Pancreas (tissue), 10 donors: ENCODE data around the gene DIS3L. TPM values are rescaled to one million over a fixed set of nuclear protein-coding genes. Genes with fewer than 3 reads are reported as not detected.

Experiments
- ATAC-seq, 4 donors: fragments of 200-7000 bp; cut with Tn5 transposase; one replicate each; pipeline versions ENCODE4 v1.8.0 to v1.9.1; 2020; ENCODE audit warnings: mild to moderate bottlenecking in 4 of 4, moderate library complexity in 4 of 4
- DNase-seq, 6 donors: peaks; one replicate each; pipeline ENCODE4 v3.0.0-alpha.2; 2020
- FAIRE-seq: peaks from 2 replicates; lab custom pipeline; 2012; peaks lifted over from hg19 to GRCh38; lab: Jason Lieb, UNC
- H3K27ac ChIP-seq, 4 donors: fragments of 200-600 bp; sonication (generic); 1 replicate in 3 of 4; 2 replicates in 1 of 4; pipeline versions ENCODE4 v1.5.0 to v1.8.0; 2020
- H3K27me3 ChIP-seq, 4 donors: fragments of 200-600 bp; one replicate each; pipeline ENCODE4 v1.8.0; 2021
- H3K36me3 ChIP-seq, 3 donors: fragments of 200-600 bp; sonication (generic) in 1 of 3; one replicate each; pipeline versions ENCODE4 v1.5.0 to v1.8.0; 2020 to 2021
- H3K4me1 ChIP-seq, 3 donors: fragments of 200-600 bp; one replicate each; pipeline ENCODE4 v1.8.0; 2021
- H3K4me3 ChIP-seq, 4 donors: fragments of 200-600 bp; sonication (generic) in 2 of 4; one replicate each; pipeline versions ENCODE4 v1.5.0 to v1.8.0; 2020 to 2021
- H3K9me3 ChIP-seq, 4 donors: fragments of 200-600 bp; one replicate each; pipeline ENCODE4 v1.8.0; 2021
- WGBS, 2 donors: extraction: QIAGEN DNeasy Blood & Tissue Kit; methylation state at CpG; one replicate each; pipeline ENCODE4 v1.1.7; 2013; 5-methylcytosine and 5-hydroxymethylcytosine counted together
- intact Hi-C, 3 donors: fragments of 100-400 bp; cut with DNase I; formaldehyde crosslinking; loops; one replicate each; pipeline versions ENCODE4 v1.11.1 to v1.14.2; 2022
- polyA plus RNA-seq, 2 donors: library from polyadenylated mRNA; stranded (reverse); fragments of 200-250 nt; gene quantifications; one replicate each; pipeline ENCODE4 v1.2.3, GENCODE V29; 2013
- total RNA-seq, 6 donors: library from RNA; stranded (reverse); fragmentation: NEBNext Ultra II Directional in 4 of 6; extraction: Animal tissue kit (Norgen Biotek cat#: 25700) in 4 of 6; gene quantifications; one replicate each; pipeline versions ENCODE4 v1.2.1 to v1.2.4, GENCODE V29; 2021 to 2023
- TF ChIP-seq, protein P1 (sequence below), 4 donors: fragments of 200-600 bp; sonication (generic) in 3 of 4; IDR thresholded peaks; one replicate each; pipeline versions ENCODE4 v1.5.0 to v1.8.0; 2021; ENCODE audit warnings: antibody characterized with exemption in 4 of 4
- donor health status: healthy with polysubstance abuse.
- donor health status: DM: no; HTN: no; CAD: no; lungs with moderate emphysema.
- donor health status: DM: no; HTN: no; CAD: no.
- donor health status: control.
- donor health status: control.
- donor health status: Bipolar disorder and iron deficiency.
- donor health status: DM: yes; HTN: yes; CAD: no.
- donor health status: DM: no; HTN: no; CAD: no.
- donor health status: DM: no; HTN: no; CAD: no.
- donor health status: DM: yes; HTN: yes; CAD: no.

Gene DIS3L
- total and polyA plus RNA-seq, 8 donors = 8.3 to 20.2 (median 17.9) TPM

DNA sequence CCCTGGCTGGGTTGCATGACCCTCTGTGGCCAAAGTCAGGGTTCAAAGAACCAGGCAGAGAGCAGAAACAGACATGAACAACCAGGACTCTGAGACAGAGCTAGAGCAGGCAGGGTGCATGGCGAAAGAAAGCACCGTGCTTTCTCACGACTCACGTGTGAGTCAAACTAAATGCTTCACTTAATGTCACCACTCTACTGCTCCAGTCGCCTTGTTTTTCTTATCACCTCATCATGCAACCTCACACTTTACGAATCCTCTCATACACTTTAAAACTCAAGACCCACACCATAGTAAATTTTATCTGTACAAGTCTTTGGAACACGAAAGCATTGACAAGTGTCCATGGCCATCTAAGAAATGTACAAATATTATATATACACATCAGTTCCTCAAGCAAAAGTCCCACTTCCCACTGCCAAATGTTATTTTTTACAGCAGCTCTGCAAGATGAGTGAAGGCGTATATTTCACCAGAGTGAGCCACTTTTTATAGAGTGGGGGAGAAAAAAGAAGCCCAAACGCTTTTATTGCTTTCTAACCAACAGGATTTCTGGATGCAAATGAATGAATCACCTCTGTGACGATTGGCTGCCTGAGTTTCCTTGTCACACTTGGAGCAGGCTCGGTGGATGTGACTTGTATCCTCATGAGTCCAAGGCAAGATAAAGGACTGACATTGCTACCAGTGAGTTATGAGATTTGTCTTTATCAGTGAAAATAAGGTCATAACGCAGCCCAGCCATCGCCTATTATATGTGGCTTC lies 23.9 kb upstream of the DIS3L start:
- WGBS, 2 donors = 71 to 72% methylated on average over 13 of the region's 13 CpGs
- peak in 1 of 4 donors; percentile 36 for ATAC-seq

DNA sequence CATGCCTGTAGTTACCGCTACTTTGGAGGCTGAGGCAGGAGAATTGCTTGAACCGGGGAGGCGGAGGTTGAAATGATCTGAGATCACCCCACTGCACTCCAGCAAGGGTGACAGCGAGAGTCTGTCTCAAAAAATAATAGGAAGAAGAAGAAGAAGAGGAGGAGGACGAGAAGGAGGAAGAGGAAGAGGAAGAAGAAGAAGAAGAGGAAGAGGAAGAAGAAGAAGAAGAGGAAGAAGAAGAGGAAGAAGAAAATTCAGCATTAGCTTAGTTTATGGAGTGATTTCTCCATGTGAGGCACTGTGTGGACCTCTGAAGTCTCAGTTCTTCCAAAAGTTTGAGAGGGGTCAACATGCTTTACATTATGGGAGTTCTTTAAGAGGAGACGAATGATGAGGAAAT lies 22.4 kb upstream of the DIS3L start:
- ATAC-seq (no peak), DNase-seq (no peak), FAIRE-seq (no peak)
- WGBS, 2 donors = 76 to 94% methylated on average over 6 of the region's 6 CpGs
- Histone ChIP-seq H3K9me3 (no peaks in the 10 kb centered on the region), H3K27me3 (no peaks in the 10 kb centered on the region), H3K36me3 (no peaks in the 10 kb centered on the region), H3K4me3 (no peak overlapping the region), H3K4me1 (no peaks in the 10 kb centered on the region), H3K27ac (no peak overlapping the region)
- TF ChIP-seq, protein P1, sequence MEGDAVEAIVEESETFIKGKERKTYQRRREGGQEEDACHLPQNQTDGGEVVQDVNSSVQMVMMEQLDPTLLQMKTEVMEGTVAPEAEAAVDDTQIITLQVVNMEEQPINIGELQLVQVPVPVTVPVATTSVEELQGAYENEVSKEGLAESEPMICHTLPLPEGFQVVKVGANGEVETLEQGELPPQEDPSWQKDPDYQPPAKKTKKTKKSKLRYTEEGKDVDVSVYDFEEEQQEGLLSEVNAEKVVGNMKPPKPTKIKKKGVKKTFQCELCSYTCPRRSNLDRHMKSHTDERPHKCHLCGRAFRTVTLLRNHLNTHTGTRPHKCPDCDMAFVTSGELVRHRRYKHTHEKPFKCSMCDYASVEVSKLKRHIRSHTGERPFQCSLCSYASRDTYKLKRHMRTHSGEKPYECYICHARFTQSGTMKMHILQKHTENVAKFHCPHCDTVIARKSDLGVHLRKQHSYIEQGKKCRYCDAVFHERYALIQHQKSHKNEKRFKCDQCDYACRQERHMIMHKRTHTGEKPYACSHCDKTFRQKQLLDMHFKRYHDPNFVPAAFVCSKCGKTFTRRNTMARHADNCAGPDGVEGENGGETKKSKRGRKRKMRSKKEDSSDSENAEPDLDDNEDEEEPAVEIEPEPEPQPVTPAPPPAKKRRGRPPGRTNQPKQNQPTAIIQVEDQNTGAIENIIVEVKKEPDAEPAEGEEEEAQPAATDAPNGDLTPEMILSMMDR (IDR thresholded peaks at IDR 0.05) = no peak
- intact Hi-C loops = no loop called here

More for the DNA sequence above, 23.9 kb upstream of the DIS3L start:
- intact Hi-C loops = no loop called here
- DNase-seq = no peak
- TF ChIP-seq, protein P1 (IDR thresholded peaks at IDR 0.05) = no peak
- no peaks in the 10 kb centered on the region for H3K27me3 ChIP-seq
- H3K4me1 ChIP-seq = no peaks in the 10 kb centered on the region
- FAIRE-seq = no peak
- H3K27ac ChIP-seq = no peak overlapping the region
- no peak overlapping the region for H3K4me3 ChIP-seq
- H3K9me3 ChIP-seq = no peaks in the 10 kb centered on the region
- H3K36me3 ChIP-seq = no peaks in the 10 kb centered on the region

- H3K36me3 ChIP-seq = no peaks in the 10 kb centered on the region
- no peaks in the 10 kb centered on the region for H3K27me3 ChIP-seq
- intact Hi-C loops = no loop called here
- H3K27ac ChIP-seq = no peak overlapping the region
- TF ChIP-seq, protein P1 (IDR thresholded peaks at IDR 0.05) = no peak
- FAIRE-seq (no peak), DNase-seq (no peak), ATAC-seq (no peak)
- H3K4me3 ChIP-seq = no peak overlapping the region
- H3K4me1 ChIP-seq = no peaks in the 10 kb centered on the region
- no peaks in the 10 kb centered on the region for H3K9me3 ChIP-seq
Observed at GRCh38 chr15:66275352-66275751, 18.0 kb upstream of the DIS3L start.

DNA sequence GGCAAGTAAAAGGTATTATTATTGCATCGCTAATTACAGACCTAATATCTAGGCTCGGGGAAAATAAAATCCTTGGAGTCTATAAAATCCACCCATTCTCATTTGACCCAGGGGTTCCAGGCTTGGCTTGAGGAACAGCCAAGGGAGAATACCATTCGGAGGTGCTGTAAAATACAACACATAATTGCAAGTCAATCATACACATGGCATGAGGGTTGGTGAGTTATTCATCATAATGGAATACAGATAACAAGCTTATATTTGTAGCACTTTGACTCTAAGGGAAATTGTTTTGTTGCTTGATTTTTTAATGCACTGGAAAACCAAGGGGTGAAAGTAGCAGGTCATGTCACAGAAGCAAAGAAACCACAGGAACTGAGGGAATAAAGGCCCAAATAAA lies 16.8 kb upstream of the DIS3L start:
- no peak for DNase-seq
- H3K36me3 ChIP-seq = no peaks in the 10 kb centered on the region
- intact Hi-C loops = no loop called here
- no peaks in the 10 kb centered on the region for H3K9me3 ChIP-seq
- 87% methylated on average over 3 of the region's 3 CpGs for WGBS, 2 donors
- no peak overlapping the region for H3K27ac ChIP-seq
- no peak for ATAC-seq
- no peaks in the 10 kb centered on the region for H3K27me3 ChIP-seq
- no peak for FAIRE-seq
- no peaks in the 10 kb centered on the region for H3K4me1 ChIP-seq
- TF ChIP-seq, protein P1 (IDR thresholded peaks at IDR 0.05) = no peak
- no peak overlapping the region for H3K4me3 ChIP-seq

- H3K27ac ChIP-seq = no peak overlapping the region
- no peak overlapping the region for H3K4me3 ChIP-seq
- no peaks in the 10 kb centered on the region for H3K36me3 ChIP-seq
- no peak for DNase-seq
- TF ChIP-seq, protein P1 (IDR thresholded peaks at IDR 0.05) = no peak
- no peaks in the 10 kb centered on the region for H3K9me3 ChIP-seq
- no peak for FAIRE-seq
- WGBS, 2 donors = 82 to 90% methylated on average over 6 of the region's 6 CpGs
- intact Hi-C loops = no loop called here
- no peaks in the 10 kb centered on the region for H3K4me1 ChIP-seq
- no peaks in the 10 kb centered on the region for H3K27me3 ChIP-seq
- no peak for ATAC-seq
Observed at GRCh38 chr15:66278056-66278455, 15.3 kb upstream of the DIS3L start.
